Gastroesophageal sphincter (tissue), 3 donors: ENCODE data around the gene HTR4.

ENCODE experiments used
- CTCF ChIP-seq, 4 experiments: fragments of 200-600 bp in 2 of 4; fragments of 450-650 bp in 2 of 4; sonication (generic) in 1 of 4; IDR thresholded peaks; one replicate each; pipeline ENCODE4 v1.5.1; 2017 to 2019; ENCODE audit warnings: antibody characterized with exemption in 4 of 4, mild to moderate bottlenecking in 2 of 4, moderate library complexity in 2 of 4
- EP300 ChIP-seq: sonication (generic); formaldehyde crosslinking; IDR thresholded peaks from one replicate; pipeline ENCODE4 v1.6.1; 2017; ENCODE audit warnings: antibody characterized with exemption, mild to moderate bottlenecking
- POLR2A ChIP-seq, 2 donors: fragments of 450-650 bp; IDR thresholded peaks; one replicate each; pipeline ENCODE4 v1.6.1; 2017; ENCODE audit warnings: antibody characterized with exemption in 2 of 2, mild to moderate bottlenecking in 2 of 2, moderate library complexity in 1 of 2
- POLR2AphosphoS5 ChIP-seq: sonication (generic); formaldehyde crosslinking; IDR thresholded peaks from one replicate; pipeline ENCODE4 v1.6.1; 2017; ENCODE audit warnings: antibody characterized with exemption

GRCh38 chr5:148687427-148687826, 33.1 kb upstream of the HTR4 start:
- TF ChIP-seq CTCF (IDR thresholded peaks at IDR 0.05) (no peak), POLR2AphosphoS5 (no peak), POLR2A (IDR thresholded peaks at IDR 0.05) (no peak), EP300 (no peak)
